GM12872 (cell line): ENCODE measurements around the gene SCFD2.

Experiments
- TF ChIP-seq, protein P1 (sequence below): IDR thresholded peaks from 3 replicates; pipeline ENCODE4 v1.5.1; 2011; ENCODE audit warnings: low read depth, mild to moderate bottlenecking, low read length, moderate library complexity; ENCODE audit not compliant: insufficient read depth

The SCFD2 gene

GRCh38 chr4:53240573-53240972 lies 125.3 kb downstream of the SCFD2 start:
- TF ChIP-seq, protein P1, sequence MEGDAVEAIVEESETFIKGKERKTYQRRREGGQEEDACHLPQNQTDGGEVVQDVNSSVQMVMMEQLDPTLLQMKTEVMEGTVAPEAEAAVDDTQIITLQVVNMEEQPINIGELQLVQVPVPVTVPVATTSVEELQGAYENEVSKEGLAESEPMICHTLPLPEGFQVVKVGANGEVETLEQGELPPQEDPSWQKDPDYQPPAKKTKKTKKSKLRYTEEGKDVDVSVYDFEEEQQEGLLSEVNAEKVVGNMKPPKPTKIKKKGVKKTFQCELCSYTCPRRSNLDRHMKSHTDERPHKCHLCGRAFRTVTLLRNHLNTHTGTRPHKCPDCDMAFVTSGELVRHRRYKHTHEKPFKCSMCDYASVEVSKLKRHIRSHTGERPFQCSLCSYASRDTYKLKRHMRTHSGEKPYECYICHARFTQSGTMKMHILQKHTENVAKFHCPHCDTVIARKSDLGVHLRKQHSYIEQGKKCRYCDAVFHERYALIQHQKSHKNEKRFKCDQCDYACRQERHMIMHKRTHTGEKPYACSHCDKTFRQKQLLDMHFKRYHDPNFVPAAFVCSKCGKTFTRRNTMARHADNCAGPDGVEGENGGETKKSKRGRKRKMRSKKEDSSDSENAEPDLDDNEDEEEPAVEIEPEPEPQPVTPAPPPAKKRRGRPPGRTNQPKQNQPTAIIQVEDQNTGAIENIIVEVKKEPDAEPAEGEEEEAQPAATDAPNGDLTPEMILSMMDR = no peak

GRCh38 chr4:53235547-53235946 lies 130.3 kb downstream of the SCFD2 start:
- TF ChIP-seq, protein P1 = no peak

DNA sequence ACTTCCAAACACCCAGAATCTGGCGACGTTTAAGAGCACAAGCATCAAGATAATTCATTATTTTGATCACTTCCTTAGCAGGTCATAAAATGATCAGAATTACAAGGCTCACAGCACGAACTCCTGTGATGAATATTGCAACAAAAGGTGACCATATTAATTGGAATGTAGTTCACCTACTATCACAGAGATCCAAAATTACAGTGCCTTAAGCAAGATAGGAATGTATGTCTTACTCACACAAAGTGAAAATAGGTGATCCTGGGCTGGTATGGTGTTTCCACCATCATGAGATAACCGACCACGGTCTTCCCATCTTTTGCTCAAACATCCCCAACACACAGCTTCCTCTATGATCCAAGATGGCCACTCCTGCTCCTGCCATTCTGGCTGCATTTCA lies 131.2 kb downstream of the SCFD2 start:
- TF ChIP-seq, protein P1 = no peak

- TF ChIP-seq, protein P1 = no peak
Observed at GRCh38 chr4:53234111-53234510, 131.8 kb downstream of the SCFD2 start.

DNA sequence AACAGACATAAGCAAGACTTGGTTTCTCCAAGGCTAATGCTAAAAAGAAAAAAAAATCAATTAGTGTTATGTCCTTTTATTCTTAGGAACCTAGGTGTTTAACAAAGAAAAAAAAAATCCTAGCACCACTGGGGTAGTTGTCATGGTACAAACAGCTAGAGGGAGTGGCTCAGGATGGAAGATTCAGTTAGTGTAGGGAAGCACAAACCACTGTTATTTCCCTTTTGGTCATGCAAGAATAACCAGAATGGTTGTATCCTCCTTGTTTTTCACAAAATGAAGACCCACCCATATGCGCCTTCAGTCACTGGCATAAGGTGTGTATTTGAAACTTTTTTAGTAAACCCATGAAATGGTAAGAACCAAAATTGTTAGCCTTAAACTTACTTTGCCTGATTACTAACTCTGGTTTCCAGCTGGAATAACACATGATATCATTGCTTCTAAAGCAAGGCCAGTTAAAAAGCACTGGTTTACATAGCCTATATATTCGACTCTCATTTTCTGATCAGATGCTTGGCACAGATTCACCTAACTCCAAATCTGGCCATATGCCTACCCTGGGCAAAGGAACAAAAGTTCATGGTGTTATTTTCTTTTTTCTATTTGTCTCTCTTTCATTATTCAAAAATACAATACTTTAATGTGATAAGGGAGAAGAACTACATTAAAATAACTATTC lies 132.6 kb downstream of the SCFD2 start:
- TF ChIP-seq, protein P1 = no peak

GRCh38 chr4:53232371-53232770 lies 133.5 kb downstream of the SCFD2 start:
- TF ChIP-seq, protein P1 = no peak

DNA sequence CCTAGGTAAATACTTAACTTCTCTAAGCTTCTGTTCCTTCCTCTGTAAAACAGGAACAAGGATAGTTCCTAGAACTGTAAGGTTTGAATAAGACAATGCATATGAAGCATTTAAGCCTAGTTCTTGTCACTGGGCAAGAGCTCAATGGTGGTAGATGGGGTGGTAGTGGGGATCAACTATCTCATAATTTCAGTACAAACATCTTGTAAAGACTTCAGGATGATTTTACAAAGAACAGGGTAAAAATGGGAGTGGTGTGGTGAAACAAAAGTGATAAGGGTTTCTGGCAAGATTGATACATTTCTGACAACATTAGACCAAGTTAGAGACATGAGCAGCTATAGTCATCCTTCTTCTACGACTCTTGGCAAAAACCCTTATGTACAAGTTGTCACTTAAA lies 137.8 kb downstream of the SCFD2 start:
- TF ChIP-seq, protein P1 = no peak
